Prostate gland (tissue), 2 donors: ENCODE results near the gene CFAP126.

Experiments
- CTCF ChIP-seq, 4 experiments: fragments of 200-600 bp in 2 of 4; fragments of 450-650 bp in 2 of 4; sonication (generic) in 2 of 4; IDR thresholded peaks; 1 replicate in 3 of 4; 2 replicates in 1 of 4; pipeline ENCODE4 v1.5.1; 2016 to 2019; ENCODE audit warnings: antibody characterized with exemption in 4 of 4, mild to moderate bottlenecking in 2 of 4, moderate library complexity in 2 of 4
- POLR2A ChIP-seq: fragments of 450-650 bp; IDR thresholded peaks from one replicate; pipeline ENCODE4 v1.6.1; 2016; ENCODE audit warnings: antibody characterized with exemption, mild to moderate bottlenecking
- POLR2AphosphoS5 ChIP-seq: sonication (generic); formaldehyde crosslinking; IDR thresholded peaks from one replicate; pipeline ENCODE4 v1.6.1; 2017; ENCODE audit warnings: antibody characterized with exemption

- TF ChIP-seq POLR2A (no peak), CTCF (IDR thresholded peaks at IDR 0.05) (no peak), POLR2AphosphoS5 (no peak)
Observed at GRCh38 chr1:161333166-161333565, 34.5 kb downstream of the CFAP126 start.
